Measurements from ENCODE around the gene MRPS18A.

GRCh38 chr6:43709654-43710303 lies 22.2 kb upstream of the MRPS18A start:
- TF ChIP-seq POLR2AphosphoS5 (IDR thresholded peaks at IDR 0.05; ENCODE audit: borderline replicate concordance, low read depth, low read length) (no peak), EZH2 (IDR thresholded peaks at IDR 0.05) (no peak), FOXP2 (optimal IDR thresholded peaks at IDR 0.05; ENCODE audit: control extremely low read depth, extremely low read length, insufficient read depth) (no peak)

Measured in SK-N-MC (cell line).